HG02852 (cell line): ENCODE results near the gene RAB15.
A peak's percentile ranks its signal among the peaks of the same experiment; 100 is the strongest.

Experiments used
- ATAC-seq: cut with Tn5 transposase; IDR thresholded peaks from one replicate; pipeline ENCODE4 v1.9.1; 2021; ENCODE audit warnings: mild to moderate bottlenecking, moderate library complexity; ENCODE audit not compliant: unreplicated experiment

RAB15 gene

DNA sequence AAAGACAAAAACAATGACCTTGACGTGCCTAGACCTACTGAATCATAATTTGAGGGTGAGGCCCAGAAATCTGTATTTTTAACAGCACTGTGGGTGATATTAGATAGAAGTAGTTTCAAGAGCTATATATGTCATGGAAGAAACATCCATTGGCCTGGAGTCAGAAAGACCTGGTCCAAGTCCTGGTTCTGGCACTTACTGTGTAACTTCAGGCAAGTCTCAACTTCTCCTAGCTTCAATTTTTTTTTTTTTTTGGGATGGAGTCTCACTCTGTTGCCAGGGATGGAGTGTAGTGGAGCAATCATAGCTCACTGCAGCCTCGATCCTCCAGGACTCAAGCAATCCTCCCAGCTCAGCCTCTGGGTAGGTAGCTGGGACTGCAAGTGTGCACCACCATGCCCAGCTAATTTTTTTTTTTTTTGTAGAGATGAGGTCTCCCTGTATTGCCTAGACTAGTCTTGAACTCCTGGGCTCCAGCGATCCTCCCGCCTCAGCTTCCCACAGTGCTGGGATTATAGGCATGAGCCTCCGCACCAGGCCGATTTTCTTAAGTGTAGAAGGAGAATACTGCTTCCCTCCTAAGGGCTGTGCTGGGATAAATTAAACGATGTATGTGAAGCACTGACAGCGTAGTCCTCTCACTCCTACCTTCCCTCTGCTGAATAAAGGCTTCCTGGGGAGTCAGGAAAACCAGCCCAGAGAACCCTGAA lies 15.3 kb downstream of the RAB15 start:
- no peak for ATAC-seq

DNA sequence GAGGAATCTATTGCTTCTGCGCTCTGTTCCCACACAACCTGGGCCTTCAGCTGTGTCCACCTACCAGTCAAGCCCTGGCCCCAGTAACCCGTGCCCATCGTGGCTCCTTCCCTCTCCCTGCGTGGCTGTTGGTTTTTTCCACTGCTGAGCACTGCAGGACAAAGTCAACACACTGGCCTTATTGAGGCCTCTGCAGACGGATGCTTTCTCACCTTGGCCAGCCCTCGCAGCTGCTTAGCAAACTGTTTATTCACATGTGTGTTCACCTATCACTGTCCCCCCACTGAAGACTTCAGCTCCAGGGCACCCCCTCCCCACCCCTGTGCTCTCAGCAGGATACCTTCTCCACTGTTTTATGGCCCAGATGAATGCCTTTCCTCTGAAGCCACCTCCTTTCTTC lies 16.8 kb downstream of the RAB15 start:
- ATAC-seq: no peak

DNA sequence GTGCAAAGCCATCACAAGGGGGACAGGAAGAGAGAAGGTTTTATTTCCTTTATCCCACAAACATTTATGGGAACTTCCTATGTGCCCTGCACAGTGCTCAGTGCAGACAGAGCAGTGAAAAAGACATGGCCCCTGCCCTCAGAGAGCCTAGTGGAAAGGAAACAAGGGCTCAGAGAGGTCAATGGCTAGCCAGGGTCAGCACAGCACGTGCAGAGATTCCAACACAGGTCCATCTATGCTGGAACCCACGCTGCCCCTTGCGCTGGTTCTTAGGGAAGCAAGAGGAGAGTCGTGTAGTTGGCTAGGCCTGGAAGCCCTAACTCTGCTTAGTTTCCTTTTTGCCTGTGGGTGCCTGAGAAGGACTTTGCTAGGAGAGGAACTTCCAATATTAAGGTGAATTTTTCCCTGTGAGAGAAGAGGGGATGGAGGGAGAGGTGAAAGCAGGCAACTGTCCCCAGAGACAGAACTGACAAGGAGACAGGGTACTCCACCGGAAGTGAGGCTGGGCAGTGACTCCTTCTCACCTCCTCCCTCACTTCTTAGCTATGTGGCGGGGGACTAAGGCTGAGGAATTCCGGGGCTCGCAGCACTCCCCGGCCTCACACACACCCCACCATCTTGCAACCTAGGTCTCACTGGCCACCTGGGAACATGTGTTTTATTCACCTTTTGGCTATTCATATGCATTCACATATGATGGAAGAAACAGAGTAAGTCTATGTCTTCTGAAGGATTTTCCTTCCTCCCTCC lies 17.5 kb downstream of the RAB15 start:
- no peak for ATAC-seq

DNA sequence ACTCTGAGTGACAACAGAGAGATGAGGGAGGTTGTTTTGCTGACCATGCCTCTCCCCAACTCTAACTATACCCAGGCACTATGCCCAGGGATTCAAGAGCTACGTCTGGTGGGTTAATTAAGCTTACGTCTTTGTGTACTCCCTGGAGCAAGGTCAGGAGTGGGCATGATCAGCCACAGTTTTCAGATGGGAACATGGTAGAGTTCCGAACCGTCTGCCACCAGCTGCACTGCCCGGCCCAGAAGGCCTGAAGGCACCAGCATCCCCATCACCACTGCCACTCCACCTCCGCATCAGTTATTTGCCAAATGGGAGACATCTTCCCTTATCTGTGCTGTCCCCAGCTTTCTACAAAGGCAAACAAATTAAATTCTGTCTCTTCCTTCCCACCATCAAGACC lies 18.5 kb downstream of the RAB15 start:
- no peak for ATAC-seq

DNA sequence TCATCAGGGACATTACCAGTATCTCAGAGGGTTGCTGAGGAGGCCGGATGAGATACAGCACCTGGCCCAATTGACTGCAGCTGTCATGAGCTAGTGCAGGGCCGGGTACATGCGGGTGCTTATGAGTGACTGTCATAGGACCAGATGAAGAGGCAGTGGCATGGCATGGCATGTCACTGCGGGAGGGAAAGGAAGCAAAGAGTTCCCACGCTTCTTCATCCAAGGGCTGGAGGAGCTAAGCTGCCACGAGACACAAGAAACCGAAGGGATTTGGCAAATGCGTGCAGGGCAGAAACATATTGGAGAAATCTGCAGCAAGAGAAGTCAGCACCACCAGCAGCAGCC lies 18.9 kb downstream of the RAB15 start:
- ATAC-seq: peak; percentile 8

DNA sequence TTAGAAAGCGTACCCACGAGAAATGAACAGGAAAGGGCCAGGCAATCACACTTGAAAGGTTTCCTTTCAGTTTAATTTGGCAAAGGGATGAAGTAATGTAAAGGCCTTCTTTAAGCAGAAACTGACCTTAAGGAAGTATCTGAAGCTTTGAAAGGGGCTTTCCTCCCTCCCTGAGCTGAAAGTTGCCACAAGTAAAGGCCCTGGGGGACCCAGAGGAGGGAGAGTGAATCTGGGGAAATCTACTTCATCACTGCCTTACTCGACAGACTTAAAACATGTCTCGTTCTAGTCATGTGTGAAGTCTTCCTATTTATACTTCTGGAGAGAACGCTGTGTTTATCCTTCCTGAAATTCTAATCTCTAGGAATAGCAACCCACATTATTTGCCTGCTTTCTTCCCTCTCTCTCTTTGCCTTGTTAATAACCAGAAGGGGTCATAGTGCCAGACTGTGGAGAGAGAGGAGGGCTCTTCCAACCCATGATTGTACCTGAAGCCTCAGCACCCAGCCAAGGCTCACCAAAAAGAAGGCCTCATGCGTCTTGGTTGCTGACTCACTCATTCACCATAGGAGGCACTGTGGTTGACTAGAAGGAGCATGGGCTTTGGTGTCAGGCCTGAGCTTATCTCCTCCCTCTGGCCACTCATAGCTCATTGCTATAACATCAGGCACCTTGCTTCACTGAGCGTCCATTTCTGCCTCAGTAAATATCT lies 19.4 kb downstream of the RAB15 start:
- ATAC-seq: peak; percentile 69

DNA sequence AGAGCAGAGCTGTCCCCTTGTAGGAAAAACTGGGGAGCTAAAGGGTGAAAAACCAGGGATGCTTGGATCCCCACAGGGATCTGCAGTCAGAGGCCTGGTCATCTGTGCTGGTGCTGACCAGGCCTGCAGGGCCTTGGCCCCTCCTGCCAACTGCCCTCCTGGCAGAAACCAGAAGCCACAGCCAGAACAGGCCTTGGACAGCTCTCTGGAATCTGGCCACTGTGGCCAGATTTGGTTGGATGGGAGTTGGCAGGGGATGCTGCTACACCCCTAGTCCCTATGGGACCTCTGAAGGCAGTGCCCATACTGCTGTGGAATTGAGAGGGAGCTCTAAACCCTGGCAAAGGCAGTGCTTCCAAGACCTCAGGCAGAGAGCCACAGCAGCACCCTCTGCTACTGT lies 20.4 kb downstream of the RAB15 start:
- ATAC-seq: no peak

DNA sequence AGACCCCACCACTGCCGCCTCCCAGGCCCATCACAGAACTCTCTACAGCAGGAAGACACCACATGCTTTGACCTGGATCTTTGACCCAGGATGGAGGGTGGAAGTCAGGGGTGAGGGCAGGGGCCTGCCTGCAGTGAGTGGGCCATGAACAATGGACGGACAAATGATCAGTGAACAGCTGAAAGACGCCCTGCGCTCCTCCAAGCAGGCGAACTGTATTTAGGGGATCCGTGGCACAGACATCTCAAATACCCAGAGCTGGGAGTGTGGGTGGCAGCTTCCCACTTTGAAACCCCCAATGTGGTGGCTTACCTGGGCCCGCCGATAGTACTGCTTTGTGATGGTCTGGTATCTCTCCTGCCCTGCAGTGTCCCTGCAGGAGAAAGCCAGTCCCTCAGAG lies 20.8 kb downstream of the RAB15 start:
- ATAC-seq: no peak

DNA sequence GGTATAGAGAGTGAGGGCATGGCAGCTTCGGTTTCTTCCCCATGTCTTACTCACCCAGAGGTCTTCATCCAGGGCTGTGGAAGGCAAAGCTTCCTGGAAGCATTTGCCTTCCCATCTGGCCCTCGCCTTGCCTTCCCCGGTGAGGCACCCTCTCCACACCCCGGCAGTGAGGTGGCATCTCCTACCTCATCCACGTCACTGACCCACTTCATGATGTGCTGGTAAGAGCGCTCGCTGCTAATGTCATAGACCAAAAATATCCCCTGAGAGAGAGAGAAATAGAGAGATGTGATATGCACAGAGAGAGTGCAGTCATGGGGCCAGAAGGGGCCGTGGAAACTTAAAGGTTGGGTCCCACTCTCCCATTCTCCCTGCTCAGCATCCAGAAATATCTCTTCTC lies 21.2 kb downstream of the RAB15 start:
- ATAC-seq: no peak

DNA sequence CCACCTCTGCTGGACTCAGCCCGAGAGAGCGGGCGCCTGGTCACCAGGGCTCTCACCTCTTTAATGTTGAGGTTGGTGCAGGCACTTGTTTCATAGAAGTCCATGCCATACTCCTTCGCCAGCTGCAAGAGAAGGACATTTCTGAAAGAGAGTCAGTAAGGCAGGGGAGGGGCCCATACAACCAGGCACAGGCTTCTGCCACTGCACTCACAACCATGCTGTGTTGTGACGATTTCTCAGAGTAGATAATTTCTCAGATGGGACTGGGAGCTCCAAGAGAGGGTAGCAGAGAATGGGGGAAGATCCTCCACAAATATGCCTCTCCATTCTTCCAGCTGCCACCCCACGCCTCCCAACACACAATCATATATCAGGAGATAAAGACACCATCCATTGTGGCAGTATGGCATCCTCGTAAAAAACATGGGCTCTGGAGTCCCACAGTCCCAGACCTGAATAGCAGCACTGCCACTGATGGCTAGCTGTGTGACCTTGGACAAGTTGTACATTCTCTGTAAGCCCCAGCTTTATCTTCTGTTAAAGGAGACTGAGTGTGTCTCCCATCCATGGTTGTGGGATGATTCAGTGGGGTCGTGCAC lies 23.4 kb downstream of the RAB15 start:
- no peak for ATAC-seq

DNA sequence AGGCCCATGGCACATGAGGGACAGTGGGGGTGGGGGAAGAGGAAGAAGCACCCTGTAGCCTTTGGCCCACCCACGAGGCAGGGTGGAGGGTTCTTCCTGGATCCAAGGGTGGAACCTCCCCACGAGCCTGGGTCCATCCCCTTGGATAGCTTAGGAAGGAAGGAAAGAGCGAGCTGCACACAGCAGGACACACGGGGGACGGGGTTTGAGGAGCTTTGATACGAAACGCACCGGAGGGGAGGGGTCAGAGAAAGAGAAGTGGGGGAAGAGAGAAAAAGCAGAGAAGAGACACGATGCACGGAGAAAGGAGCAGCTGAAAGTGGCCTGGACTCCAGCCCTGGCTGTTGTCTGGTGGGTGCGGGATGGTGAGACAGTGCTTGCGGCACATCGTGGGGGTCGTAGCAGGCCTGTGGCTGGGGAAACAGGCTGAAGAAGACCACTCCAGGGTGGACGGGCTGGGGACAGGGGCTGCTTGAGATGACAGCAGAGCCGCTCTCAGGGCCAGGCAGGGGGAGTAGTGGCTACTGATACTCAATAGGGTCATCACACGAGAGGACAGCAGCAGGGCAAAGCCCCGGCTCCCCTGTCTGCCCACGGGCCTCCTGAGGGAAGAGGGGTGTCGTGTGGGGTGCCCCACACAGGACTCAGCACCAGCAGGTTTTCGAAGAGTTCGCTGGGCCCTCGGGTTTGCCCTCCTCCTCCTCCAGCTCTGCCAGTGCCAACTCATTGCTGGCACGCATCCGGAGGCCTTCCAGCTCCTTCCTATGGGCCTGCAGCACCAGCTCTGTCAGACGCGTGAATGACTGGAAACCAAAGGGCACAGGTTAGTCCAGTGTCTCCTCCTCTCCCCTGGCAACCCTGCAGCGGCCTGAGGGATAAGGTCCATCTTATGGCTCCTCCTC lies 24.2 kb downstream of the RAB15 start:
- no peak for ATAC-seq

DNA sequence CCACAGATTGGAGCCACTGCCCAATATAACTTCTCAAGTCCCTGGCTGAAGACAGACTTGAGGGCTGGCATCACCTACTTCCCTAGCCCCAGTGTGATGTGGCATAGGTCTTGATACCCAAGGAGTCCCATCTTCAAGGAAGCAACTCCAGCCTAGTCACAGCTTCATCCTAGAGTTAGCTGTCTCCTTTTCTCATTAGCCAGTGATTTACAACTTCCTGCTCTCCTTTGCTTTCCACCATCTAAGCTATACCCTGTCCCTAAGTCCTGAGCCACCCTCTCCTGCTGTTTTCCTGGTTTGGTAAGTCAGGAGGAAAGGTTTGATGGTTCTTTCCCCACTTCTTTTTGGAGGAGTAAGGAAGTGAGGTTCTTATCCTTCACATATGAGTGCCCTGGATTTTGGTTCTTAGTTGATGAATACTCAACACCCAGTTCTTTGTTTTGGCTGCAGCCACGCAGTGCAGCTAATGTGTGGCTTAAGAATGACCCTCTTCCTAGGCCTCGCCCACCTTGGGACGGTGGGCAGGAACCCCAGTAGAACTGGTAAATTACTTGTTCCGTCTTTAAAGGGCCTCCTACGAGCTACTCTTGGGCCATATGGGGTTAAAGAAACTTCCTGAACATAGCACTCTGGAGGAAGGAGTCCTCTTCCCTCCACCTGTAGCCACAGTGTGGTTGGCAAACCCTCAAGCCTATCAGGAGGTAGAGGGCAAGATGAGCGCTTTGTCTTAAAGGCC lies 25.7 kb downstream of the RAB15 start:
- ATAC-seq: no peak

DNA sequence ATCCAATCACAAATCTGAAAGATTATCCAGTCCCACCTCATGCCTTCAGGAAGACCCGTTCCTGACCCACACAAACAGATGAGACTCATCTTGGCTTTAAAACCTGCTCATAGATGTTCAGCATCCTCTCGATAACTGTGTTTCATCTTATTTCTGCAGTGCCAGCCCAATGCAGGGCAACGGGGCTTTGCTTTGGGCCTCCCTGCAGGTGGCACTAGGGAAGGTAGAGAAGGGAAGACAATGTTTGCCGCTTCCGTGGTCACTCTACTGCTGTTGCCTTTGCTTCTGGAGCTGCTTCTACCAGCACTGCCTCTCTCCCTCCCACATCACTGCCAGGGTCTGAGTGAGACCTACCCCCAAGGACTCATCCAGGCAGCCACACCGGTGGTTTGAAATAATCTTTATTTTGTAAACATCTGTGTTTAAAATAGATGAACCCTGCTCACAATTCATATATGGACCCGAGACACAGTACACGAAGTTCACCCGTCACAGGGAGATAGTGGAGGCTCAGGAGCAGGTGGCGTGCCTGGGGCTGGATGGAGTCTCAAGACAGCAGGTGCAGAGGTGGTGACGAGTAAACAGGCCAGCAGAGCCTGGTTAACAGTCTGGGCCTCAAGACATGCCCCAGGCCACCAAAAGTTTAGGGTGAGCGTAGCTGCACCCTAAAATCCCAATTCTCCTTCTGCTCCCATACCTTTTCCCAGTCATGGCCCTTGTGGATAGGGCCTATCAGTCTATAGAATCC lies 26.5 kb downstream of the RAB15 start:
- no peak for ATAC-seq

DNA sequence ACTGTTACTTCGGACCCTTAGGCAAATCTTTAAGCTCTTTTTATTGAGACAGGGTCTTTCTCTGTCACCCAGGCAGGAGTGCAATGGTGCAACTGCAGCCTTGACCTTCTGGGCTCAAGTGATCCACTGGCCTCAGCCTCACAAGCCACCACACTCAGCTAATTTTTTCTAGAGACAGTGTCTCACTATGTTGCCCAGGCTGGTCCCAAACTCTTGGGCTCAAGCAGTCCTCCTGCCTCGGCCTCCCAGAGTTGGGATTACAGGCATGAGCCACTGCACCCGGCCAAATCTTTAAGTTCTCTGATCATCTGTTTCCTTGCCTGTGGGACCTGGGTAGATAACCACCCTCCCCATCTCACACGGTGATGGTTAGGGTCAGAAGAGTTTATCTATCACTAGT lies 27.3 kb downstream of the RAB15 start:
- ATAC-seq: no peak

DNA sequence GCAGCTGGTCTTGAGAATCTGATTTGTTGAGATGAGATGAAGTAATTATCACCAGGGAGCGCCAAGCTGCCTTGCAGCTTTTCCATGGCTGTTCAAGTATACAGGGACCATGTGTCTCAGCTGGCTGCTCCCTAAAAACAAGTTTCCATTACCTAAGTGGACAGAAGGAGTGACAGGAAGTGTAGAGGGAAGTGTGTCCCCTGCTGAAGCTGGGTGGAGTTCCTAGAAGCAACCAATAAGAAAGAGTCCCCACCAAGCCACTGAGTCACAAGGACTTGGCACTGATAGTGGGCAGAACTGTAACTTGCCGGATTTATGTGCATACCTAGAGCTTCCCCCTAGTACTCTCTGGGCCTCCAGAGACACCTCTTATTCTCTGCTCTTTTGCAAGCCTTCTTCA lies 28.1 kb downstream of the RAB15 start:
- ATAC-seq: no peak

DNA sequence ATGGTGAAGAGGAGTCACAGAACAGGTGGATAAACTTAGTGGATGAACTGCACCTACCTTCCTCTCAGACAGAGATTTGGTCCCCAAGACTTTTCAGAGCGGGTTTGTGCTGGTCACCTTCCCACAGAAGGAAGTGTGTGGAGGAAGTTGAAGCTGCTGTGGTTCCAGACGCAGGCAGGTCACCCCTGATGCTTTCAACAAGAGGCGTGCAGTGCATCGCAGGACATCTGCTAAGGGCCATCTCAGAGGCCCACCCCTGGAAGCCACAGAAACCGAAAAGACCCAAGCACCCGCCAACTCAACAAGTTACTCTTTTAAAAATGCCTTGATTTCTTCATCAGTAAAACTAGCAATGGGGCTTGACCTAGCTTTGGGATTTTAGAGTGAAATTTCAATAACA lies 28.6 kb downstream of the RAB15 start:
- ATAC-seq: no peak

DNA sequence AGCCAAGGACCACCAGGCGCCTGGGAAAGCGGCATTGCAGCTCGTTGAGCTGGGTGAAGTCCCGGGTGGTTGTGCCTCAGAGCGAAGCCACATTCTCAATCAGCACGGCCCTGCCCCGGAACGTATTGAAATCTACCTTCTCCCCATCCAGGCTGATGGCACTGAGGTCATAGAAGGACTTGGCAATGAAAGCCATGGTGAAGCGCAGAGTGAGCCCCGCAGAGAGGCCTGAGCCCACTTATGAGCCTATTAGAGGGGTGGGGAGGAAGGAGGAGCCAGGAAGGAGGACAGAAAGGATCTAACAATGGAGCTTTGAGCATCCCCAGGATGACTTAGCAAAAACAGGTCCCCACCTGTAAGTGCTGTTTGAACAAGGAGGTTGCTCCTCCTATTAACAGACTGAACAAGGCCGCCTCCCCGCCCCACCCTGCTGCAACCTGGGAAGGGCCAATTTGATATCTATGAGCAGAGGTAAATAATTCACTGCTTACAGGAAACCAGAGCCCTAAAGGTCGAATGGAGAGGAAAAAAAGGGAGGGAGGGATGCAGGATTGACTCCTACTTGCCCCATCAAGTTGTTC lies 29.5 kb downstream of the RAB15 start, which contains the start of gene GPX2:
TSS of gene GPX2 (minus strand) at position 215 of the 581 bp plus-strand sequence. CDS start at position 196, 19 bp downstream.
- ATAC-seq: no peak

DNA sequence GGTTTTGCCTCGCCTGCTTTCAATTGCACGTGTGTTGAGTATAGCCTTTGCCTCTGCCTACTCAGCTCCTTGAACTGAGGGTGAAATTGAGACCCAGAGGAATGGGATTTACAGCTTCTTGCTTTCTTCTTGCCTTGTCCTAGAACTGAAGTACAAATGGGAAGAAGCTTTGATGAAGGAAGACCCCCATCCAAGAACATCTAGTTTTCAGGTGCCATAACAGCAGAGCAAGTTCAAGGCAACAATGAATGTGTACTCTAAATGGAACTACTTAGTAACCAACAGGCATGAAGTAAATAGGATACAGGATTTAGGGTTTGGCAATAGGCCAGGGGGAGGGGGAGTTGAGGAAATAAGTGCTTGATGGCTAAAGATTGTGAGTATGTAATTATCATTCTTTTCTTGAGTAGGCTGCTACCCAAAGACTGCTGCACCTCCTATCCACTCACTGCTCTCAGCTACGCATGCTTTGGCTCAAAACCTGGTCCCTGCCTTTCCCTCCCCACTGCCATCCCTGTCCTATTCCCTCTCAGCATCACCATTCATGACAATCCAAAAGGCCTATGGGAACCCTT lies 31.7 kb downstream of the RAB15 start:
- ATAC-seq: no peak

DNA sequence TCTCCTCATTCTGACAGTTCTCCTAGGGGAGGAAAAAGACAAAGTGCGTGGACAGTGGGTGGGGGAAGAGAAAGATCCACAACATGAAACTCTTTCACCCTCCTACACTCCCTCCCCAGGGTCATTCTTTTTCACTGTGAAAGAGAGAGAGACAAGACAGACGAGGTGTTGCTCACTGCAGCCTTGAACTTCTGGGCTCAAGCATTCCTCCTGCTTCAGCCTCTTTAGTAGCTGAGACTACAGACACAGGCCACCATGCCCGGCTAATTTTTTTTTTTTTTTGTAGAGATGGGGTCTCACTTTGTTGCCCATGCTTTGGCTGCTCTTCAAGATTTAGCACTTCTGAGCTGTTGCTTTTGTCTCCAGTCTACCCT lies 32.3 kb downstream of the RAB15 start:
- ATAC-seq: no peak
